GM12801 (cell line): ENCODE measurements around the gene NCAN.

Experiments used
- CTCF ChIP-seq: IDR thresholded peaks from one replicate; pipeline ENCODE4 v1.5.1; 2011; ENCODE audit warnings: control low read depth; ENCODE audit not compliant: insufficient read length; ENCODE audit errors: extremely low read depth

The NCAN gene

DNA sequence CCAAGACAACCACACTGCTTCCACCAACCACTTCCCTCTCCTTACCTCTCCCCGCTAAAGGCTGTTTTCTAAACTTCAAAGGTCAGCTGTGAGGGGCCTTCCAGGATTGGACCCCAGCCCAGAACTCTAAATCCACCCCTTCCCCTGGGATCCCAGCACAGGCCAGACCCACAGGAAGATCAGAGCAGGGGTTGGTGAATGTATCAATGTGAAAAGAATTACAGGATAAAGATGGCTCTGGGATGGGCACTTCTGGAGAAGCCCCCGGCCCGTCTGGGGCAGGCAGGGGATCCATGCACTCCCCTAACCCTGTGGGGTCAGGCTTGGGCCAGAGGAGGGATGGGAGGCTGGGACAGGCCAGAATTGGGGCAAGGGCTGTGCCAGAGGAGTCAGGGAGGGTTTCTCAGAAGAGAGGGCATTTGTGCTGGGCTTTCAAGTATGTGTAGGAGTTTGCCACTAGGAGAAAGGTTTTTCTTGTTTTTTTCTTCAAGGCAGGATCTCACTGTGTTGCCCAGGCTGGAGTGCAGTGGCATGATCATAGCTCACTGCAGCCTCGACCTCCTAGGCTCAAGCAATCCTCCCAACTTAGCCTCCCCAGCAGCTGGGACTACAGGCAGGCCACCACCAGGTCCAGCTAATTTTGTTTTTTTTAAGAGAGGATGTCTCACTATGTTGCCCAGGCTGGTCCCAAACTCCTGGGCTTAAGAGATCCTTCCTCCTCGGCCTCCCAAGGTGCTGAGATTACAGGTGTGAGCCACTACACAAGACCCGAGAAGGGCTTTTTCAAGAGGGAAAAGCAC is 40.7 kb upstream of the NCAN start:
- no peak for TF ChIP-seq CTCF

DNA sequence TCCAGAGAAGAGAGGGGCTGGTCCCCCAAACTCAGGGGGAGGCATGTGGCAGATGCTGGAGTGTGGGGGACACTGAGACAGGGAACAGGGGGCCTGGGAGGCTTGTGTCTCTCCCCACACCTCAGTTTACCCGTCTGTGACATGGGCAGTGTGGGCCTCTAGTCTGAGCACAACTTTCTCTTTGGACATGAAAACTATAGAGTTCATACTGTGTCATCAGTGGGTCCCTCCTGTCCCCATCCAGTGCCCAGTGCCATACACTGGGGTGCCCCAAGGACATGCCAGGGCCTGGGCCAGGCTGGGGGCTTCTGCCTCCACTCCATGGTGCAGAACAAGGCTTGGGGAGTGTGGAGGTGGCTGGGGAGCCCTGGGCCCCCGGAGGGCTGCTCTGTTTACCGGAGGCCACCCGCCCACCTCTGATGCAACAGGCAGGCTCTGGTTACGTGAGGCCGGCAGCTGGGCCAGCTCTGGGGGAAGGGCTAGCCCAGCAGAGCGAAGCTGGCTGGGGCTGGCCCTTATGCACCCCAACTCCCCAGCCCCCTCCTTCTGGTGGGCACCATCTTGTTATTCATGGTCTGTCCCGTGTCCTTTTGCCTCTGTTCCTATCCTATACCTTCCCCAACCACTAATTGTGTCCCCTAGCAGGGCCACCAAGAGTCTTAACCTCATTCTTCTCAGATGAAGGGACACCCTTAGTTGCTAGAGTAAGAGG is 39.8 kb upstream of the NCAN start:
- no peak for TF ChIP-seq CTCF

GRCh38 chr19:19176950-19177349 is 34.8 kb upstream of the NCAN start:
- TF ChIP-seq CTCF = no peak

DNA sequence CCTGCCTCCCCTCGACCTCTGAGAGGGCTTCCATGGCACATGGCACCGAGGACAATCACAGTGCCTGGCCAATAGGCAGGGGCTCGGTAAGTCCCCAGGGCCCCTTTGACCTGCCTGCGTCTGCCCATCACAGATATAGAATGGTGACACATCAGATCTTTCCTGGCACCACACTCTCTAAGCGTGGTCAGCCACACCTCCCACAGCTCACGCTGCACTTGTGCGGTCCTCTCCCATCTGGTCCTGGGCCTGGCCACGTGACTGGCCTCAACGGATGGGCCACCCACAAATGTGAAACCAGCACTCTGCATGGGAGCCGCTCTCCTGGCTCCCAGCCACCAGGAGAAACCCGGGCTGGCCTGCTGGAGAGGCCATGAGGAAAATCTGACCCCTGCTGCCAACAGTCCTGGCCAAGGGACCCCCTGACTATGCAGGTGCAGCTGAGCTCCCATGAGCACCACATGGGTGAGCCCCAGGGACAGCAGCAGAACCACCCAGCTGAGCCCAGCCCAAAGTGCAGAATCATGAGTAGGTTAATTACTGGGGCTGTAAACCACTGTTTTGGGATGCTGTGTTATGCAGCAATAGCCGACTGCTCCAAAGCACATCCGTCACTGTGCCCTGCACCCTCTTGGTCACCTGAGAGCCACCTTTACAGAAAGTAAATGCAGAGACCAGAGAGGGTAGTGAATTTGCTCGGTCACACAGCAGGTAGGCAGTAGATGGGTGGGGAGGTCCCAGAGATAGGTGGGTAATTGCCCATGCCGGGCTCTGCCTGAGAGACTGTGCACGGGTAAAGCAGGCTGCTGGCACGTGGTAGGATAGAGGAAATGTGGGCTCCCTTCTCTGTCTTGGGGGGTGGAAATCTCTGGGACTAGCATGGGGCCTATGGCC is 32.0 kb upstream of the NCAN start:
- no peak for TF ChIP-seq CTCF

DNA sequence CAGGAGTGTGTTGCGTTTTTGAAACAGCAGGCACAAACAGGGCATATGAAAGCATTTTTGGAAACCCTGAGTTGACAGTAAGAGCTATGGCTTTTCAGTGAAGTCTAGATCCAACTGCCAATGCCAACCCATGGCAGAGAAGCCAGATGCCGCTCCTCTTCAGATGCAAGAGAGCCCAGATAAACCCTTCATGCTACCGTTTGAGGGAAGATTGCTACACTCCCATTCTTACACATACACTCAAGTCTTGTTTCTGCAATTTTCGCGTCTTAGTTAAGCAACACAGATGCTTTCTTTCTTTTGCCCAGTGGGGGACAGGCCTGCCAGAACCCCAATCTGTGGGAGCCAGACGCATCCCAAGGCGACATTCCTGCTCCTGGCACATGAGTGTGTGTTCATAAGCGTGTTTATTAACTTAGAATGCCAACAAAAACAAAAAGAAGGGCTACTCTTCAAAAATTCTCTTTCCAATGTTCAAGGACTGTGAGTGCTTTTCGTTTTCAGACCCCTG is 30.2 kb upstream of the NCAN start:
- no peak for TF ChIP-seq CTCF

- TF ChIP-seq CTCF = no peak
These were observed 25.7 kb upstream of the NCAN start for GRCh38 chr19:19185853-19186740.
